Cardiac fibroblast (primary cell): ENCODE data around the gene DPP6.

Experiments used
- DNase-seq, 2 donors: peaks; one replicate each; pipeline versions ENCODE4 v3.0.0 to v3.0.0-alpha.2; 2010; ENCODE audit warnings: low read depth in 2 of 2
- H3K4me3 ChIP-seq, 2 donors: replicated peaks in 1 of 2; 1 replicate in 1 of 2; 2 replicates in 1 of 2; pipeline ENCODE4 v1.5.1; 2011; ENCODE audit warnings: low read depth in 2 of 2, low read length in 2 of 2, mild to moderate bottlenecking in 2 of 2, moderate library complexity in 1 of 2
- CTCF ChIP-seq: IDR thresholded peaks from one replicate; pipeline ENCODE4 v1.5.1; 2011; ENCODE audit warnings: low read depth, mild to moderate bottlenecking, low read length, inconsistent platforms

DPP6 gene

GRCh38 chr7:154591544-154591943 is 539.3 kb downstream of the DPP6 start:
- no peak for TF ChIP-seq CTCF
- no peak overlapping the region for H3K4me3 ChIP-seq
- no peak for DNase-seq

- TF ChIP-seq CTCF, result no peak
- no peak for DNase-seq
- no peak overlapping the region for H3K4me3 ChIP-seq
Observed at GRCh38 chr7:154592388-154592787, 540.2 kb downstream of the DPP6 start.

DNA sequence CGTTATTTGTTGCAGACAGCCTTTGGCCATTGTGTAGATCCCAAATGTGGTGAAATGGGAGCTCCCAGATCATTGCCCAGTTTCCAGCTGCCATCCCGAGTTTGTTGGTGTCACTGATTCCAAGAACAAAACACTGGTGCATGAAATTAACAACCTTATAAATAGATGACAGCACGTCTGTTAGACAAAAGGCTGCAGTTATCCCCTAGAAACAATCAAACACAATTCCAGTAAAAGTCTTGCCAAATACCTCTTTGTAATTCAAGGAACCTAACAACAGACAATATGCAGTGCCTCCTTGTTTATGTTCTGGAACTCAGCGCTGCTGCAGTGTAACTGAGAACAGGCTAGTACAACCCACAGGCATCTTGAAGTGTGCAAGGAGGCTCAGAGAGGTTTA is 546.2 kb downstream of the DPP6 start:
- no peak for TF ChIP-seq CTCF
- H3K4me3 ChIP-seq, result no peak overlapping the region
- DNase-seq, result no peak

- TF ChIP-seq CTCF, result no peak
- H3K4me3 ChIP-seq, result no peak overlapping the region
- no peak for DNase-seq
Observed at GRCh38 chr7:154598864-154599263, 546.7 kb downstream of the DPP6 start.

DNA sequence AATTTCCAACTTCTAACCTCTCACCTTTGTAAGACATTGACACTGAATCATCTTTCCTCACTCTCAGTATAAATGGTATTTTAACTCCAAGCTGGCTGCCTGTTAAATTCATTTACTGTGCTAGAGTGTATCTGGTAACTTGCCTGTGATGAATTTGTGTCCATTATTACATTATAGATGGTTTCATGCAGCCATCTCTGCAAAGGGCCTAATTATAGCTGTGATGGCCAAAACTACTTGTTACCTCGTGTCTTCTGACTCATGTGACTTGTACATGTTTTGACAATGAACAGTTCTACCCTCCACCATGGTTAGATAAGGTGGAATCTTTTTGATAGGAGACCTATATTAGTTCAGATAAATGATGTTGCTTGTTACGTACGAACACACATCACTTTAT is 558.7 kb downstream of the DPP6 start:
- DNase-seq, result no peak

GRCh38 chr7:154613811-154614210 is 561.6 kb downstream of the DPP6 start:
- H3K4me3 ChIP-seq, result no peak overlapping the region
- no peak for DNase-seq
- no peak for TF ChIP-seq CTCF

More for the DNA sequence above, 558.7 kb downstream of the DPP6 start:
- no peak overlapping the region for H3K4me3 ChIP-seq
- no peak for TF ChIP-seq CTCF

DNA sequence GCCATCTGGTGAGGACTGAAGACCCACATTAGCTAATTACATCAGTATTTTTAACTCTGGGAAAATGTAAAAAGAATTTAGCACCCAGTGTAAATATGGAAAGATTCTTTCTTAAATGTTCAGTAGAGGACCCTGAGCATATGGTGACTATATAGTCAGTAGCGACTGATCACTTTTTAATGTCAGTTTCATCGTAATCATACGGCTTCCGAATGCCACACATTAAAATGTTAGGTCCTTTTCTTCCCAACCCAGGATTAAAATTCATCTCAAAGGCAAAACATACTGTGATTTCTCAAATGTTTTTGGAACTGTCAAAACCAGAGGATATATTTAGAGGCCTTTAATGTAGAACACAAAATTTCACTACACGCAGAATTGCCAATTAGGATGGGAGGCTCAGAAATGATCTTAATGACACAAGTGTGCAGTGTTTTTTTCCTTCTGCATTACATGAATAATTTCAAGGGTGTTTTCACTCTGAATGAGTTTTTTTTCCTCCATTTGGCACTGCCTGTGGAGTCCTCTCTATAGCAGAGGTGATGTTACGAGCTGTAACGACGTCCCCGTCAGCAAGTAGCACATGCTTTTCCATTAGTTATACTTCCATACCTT is 568.0 kb downstream of the DPP6 start:
- no peak for DNase-seq
- H3K4me3 ChIP-seq, result no peak overlapping the region
- no peak for TF ChIP-seq CTCF
